Measurements from ENCODE around the gene C1QTNF6. TPM values are rescaled to one million over a fixed set of nuclear protein-coding genes. Genes with fewer than 3 reads are reported as not detected.

Gene C1QTNF6
- total RNA-seq, 1 donor from 2014 or later: 6.0 TPM

DNA sequence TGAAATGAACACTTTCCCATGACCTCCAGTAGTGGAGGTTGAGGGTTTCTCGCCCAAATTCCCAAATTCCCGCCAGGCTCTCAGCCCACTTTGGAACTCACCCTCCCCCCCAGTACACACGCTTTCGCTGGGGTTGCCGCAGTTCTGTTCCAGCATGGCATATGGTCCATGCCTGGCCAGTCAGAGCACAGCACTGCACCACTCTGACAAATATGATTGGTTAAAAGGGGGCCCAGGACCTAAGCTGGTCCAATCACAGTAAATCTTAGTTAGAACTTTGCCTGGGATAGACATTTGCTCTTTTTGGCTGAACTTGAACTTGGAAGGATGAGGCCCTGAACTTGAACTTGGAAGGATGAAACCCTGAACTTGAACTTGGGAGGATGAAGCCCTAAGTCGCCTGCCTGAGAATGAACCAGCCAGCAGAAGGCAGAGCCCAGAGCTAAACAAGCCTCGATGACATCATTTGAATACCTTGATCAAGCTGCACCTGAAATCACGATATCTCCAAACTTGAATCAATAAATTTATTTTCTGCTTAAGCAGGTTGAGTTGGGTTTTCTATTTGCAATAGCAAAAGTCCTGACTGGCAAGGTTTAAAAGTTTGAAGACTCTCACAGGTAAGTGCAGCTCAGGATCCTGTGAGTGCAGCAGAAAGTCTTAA, 36.8 kb upstream of the C1QTNF6 start:
- H3K27ac ChIP-seq (ENCODE audit: low read depth, low read length): no peak overlapping the region
- H4K20me1 ChIP-seq (ENCODE audit: insufficient read depth, low read length): no peaks in the 10 kb centered on the region
- Mint-ChIP-seq H3K27ac (ENCODE audit: unreplicated experiment) (no peak overlapping the region), H3K4me3 (ENCODE audit: unreplicated experiment) (no peak overlapping the region), H3K4me1 (ENCODE audit: low read depth, unreplicated experiment) (peaks cover 19% of the 10 kb centered on the region), H3K9me3 (ENCODE audit: unreplicated experiment) (peaks cover 9% of the 10 kb centered on the region), H3K27me3 (ENCODE audit: low read depth, unreplicated experiment) (peaks cover 37% of the 10 kb centered on the region), H3K36me3 (ENCODE audit: low read depth, unreplicated experiment) (peaks cover 2% of the 10 kb centered on the region)
- peaks cover 4% of the 10 kb centered on the region for H3K9me3 ChIP-seq (ENCODE audit: insufficient read depth, low read depth, low read length)
- no peaks in the 10 kb centered on the region for H3K27me3 ChIP-seq (ENCODE audit: insufficient read depth, low read length)
- H2AFZ ChIP-seq (ENCODE audit: low read depth, low read length): no peak overlapping the region
- DNase-seq (ENCODE audit: low read depth) (no peak), FAIRE-seq (no peak)
- no peaks in the 10 kb centered on the region for H3K36me3 ChIP-seq (ENCODE audit: insufficient read depth, low read length)
- no peak overlapping the region for H3K4me3 ChIP-seq (ENCODE audit: insufficient read depth, low read depth, low read length)
- H3K4me2 ChIP-seq (ENCODE audit: low read length): no peak overlapping the region
- TF ChIP-seq, protein P1, sequence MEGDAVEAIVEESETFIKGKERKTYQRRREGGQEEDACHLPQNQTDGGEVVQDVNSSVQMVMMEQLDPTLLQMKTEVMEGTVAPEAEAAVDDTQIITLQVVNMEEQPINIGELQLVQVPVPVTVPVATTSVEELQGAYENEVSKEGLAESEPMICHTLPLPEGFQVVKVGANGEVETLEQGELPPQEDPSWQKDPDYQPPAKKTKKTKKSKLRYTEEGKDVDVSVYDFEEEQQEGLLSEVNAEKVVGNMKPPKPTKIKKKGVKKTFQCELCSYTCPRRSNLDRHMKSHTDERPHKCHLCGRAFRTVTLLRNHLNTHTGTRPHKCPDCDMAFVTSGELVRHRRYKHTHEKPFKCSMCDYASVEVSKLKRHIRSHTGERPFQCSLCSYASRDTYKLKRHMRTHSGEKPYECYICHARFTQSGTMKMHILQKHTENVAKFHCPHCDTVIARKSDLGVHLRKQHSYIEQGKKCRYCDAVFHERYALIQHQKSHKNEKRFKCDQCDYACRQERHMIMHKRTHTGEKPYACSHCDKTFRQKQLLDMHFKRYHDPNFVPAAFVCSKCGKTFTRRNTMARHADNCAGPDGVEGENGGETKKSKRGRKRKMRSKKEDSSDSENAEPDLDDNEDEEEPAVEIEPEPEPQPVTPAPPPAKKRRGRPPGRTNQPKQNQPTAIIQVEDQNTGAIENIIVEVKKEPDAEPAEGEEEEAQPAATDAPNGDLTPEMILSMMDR (IDR thresholded peaks at IDR 0.05; ENCODE audit: insufficient read depth, low read depth, low read length): no peak
- TF ChIP-seq EZH2 (IDR thresholded peaks at IDR 0.05; ENCODE audit: insufficient read depth, low read length): no peak
- no peak overlapping the region for H3K9ac ChIP-seq (ENCODE audit: low read length)
- no peaks in the 10 kb centered on the region for H3K79me2 ChIP-seq (ENCODE audit: insufficient read depth, low read length)
- H3K4me1 ChIP-seq (ENCODE audit: insufficient read depth, low read length): peaks cover 22% of the 10 kb centered on the region

DNA sequence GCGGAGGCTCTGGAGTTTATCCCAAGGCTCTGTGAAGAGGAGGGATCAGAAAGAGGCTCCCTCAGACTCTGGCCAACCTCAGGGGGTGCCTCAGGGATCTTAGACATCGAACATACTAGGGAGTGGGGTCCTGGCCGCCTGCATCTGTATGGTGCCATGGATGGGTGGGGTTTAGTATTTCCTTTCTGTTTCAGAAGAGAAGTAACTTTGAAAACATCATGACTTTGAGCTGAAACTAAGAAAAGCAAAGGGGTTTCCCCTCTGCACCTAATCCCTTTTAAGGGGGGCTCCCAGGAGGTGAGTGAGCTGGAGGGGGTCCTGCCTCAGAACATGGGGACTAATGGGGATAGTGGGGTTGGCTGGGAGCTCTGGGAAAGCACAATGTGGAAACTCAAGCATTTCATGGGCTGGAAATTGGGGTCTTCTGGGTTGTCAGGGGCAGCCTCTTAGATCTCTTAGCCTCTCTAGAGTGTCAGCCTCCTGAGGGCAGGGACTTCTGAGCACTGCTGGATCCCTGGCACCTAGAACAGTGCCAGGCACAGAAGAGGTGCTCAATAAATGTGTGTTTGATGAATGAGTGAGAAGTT, 36.0 kb upstream of the C1QTNF6 start:
- H4K20me1 ChIP-seq (ENCODE audit: insufficient read depth, low read length): no peaks in the 10 kb centered on the region
- H3K9me3 ChIP-seq (ENCODE audit: insufficient read depth, low read depth, low read length): peaks cover 4% of the 10 kb centered on the region
- Mint-ChIP-seq H3K36me3 (ENCODE audit: low read depth, unreplicated experiment) (peaks cover 2% of the 10 kb centered on the region), H3K27ac (ENCODE audit: unreplicated experiment) (no peak overlapping the region), H3K27me3 (ENCODE audit: low read depth, unreplicated experiment) (peaks cover 42% of the 10 kb centered on the region), H3K4me3 (ENCODE audit: unreplicated experiment) (no peak overlapping the region), H3K4me1 (ENCODE audit: low read depth, unreplicated experiment) (peaks cover 12% of the 10 kb centered on the region), H3K9me3 (ENCODE audit: unreplicated experiment) (peaks cover 15% of the 10 kb centered on the region)
- H3K79me2 ChIP-seq (ENCODE audit: insufficient read depth, low read length): no peaks in the 10 kb centered on the region
- peaks cover 5% of the 10 kb centered on the region for H3K27me3 ChIP-seq (ENCODE audit: insufficient read depth, low read length)
- FAIRE-seq (no peak), DNase-seq (ENCODE audit: low read depth) (no peak)
- H3K4me1 ChIP-seq (ENCODE audit: insufficient read depth, low read length): peaks cover 14% of the 10 kb centered on the region
- no peak overlapping the region for H3K27ac ChIP-seq (ENCODE audit: low read depth, low read length)
- no peak overlapping the region for H3K4me3 ChIP-seq (ENCODE audit: insufficient read depth, low read depth, low read length)
- no peak overlapping the region for H3K4me2 ChIP-seq (ENCODE audit: low read length)
- H3K9ac ChIP-seq (ENCODE audit: low read length): no peak overlapping the region
- H2AFZ ChIP-seq (ENCODE audit: low read depth, low read length): no peak overlapping the region
- H3K36me3 ChIP-seq (ENCODE audit: insufficient read depth, low read length): no peaks in the 10 kb centered on the region
- TF ChIP-seq, protein P1 (IDR thresholded peaks at IDR 0.05; ENCODE audit: insufficient read depth, low read depth, low read length): no peak
- no peak for TF ChIP-seq EZH2 (IDR thresholded peaks at IDR 0.05; ENCODE audit: insufficient read depth, low read length)

DNA sequence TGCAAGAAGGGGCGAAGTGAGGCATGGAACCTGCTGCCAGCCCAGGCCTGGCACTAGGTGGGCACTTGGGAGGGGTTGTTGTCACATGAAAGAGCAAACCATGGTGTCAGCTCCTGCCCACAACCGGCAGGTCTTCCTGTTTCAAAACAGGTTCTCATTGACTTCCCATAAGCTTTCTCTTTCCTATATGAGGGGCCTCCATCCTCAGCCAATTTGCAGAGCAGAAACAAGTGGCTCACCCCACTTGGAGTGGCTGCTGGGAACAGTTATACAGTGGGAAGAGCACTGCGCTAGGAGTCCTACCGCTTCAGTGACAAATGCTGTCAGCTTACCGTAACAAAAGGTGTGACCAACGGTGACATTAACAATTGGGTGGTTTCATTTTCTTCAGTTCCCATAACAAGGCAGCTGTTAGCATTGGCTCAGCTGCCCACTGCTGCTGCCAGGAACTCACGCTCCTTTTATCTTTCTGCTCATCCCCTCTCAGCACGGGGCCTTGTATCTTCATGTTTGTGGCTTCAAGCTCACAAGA, 34.5 kb upstream of the C1QTNF6 start:
- TF ChIP-seq, protein P1 (IDR thresholded peaks at IDR 0.05; ENCODE audit: insufficient read depth, low read depth, low read length): no peak
- no peak for TF ChIP-seq EZH2 (IDR thresholded peaks at IDR 0.05; ENCODE audit: insufficient read depth, low read length)
- Histone ChIP-seq H3K36me3 (ENCODE audit: insufficient read depth, low read length) (no peaks in the 10 kb centered on the region), H3K27me3 (ENCODE audit: insufficient read depth, low read length) (peaks cover 10% of the 10 kb centered on the region), H2AFZ (ENCODE audit: low read depth, low read length) (no peak overlapping the region), H3K27ac (ENCODE audit: low read depth, low read length) (no peak overlapping the region), H3K79me2 (ENCODE audit: insufficient read depth, low read length) (no peaks in the 10 kb centered on the region), H3K4me3 (ENCODE audit: insufficient read depth, low read depth, low read length) (no peak overlapping the region), H4K20me1 (ENCODE audit: insufficient read depth, low read length) (no peaks in the 10 kb centered on the region), H3K4me1 (ENCODE audit: insufficient read depth, low read length) (no peaks in the 10 kb centered on the region), H3K9me3 (ENCODE audit: insufficient read depth, low read depth, low read length) (peaks cover 4% of the 10 kb centered on the region), H3K9ac (ENCODE audit: low read length) (no peak overlapping the region), H3K4me2 (ENCODE audit: low read length) (no peak overlapping the region)
- Mint-ChIP-seq H3K27me3 (ENCODE audit: low read depth, unreplicated experiment) (peaks cover 53% of the 10 kb centered on the region), H3K36me3 (ENCODE audit: low read depth, unreplicated experiment) (peaks cover 2% of the 10 kb centered on the region), H3K9me3 (ENCODE audit: unreplicated experiment) (peaks cover 17% of the 10 kb centered on the region), H3K4me3 (ENCODE audit: unreplicated experiment) (no peak overlapping the region), H3K4me1 (ENCODE audit: low read depth, unreplicated experiment) (no peaks in the 10 kb centered on the region), H3K27ac (ENCODE audit: unreplicated experiment) (no peak overlapping the region)
- FAIRE-seq (no peak), DNase-seq (ENCODE audit: low read depth) (no peak)

Data from astrocyte (in vitro differentiated cells and primary cell).